Aorta (tissue), 5 donors: Measurements from ENCODE around the gene PLA2G5. TPM values are rescaled to one million over a fixed set of nuclear protein-coding genes. Genes with fewer than 3 reads are reported as not detected.

Source experiments
- ATAC-seq: fragments of 200-7000 bp; cut with Tn5 transposase; one replicate; pipeline ENCODE4 v1.9.1; 2022; ENCODE audit warnings: moderate library complexity; ENCODE audit not compliant: low FRiP score
- DNase-seq, 2 donors: peaks; one replicate each; pipeline ENCODE4 v3.0.0-alpha.2; 2020
- H3K27ac ChIP-seq, 2 donors: one replicate each; pipeline ENCODE4 v1.5.1; 2013; ENCODE audit warnings: low read length in 2 of 2, mild to moderate bottlenecking in 2 of 2, moderate library complexity in 2 of 2, control low read depth in 1 of 2, inconsistent platforms in 1 of 2, low read depth in 1 of 2
- H3K27me3 ChIP-seq, 2 donors: one replicate each; pipeline ENCODE4 v1.6.1; 2013; ENCODE audit warnings: control low read depth in 1 of 2, low read length in 1 of 2, mild to moderate bottlenecking in 1 of 2, moderate library complexity in 1 of 2; ENCODE audit not compliant: insufficient read depth in 2 of 2, control insufficient read depth in 1 of 2
- H3K36me3 ChIP-seq, 2 donors: one replicate each; pipeline ENCODE4 v1.6.1; 2013; ENCODE audit warnings: control low read depth in 1 of 2, low read length in 1 of 2, mild to moderate bottlenecking in 1 of 2; ENCODE audit not compliant: insufficient read depth in 2 of 2, control insufficient read depth in 1 of 2
- H3K4me1 ChIP-seq, 2 donors: one replicate each; pipeline ENCODE4 v1.6.1; 2013; ENCODE audit warnings: low read length in 2 of 2, control low read depth in 1 of 2, mild to moderate bottlenecking in 1 of 2, moderate library complexity in 1 of 2; ENCODE audit not compliant: insufficient read depth in 2 of 2, control insufficient read depth in 1 of 2
- H3K4me3 ChIP-seq, 2 donors: one replicate each; pipeline ENCODE4 v1.5.1; 2013; ENCODE audit warnings: low read length in 2 of 2, control low read depth in 1 of 2, mild to moderate bottlenecking in 1 of 2
- H3K9me3 ChIP-seq: one replicate; pipeline ENCODE4 v1.6.1; 2013; ENCODE audit warnings: mild to moderate bottlenecking, low read length; ENCODE audit not compliant: control insufficient read depth
- WGBS, 2 donors: extraction: QIAGEN DNeasy Blood & Tissue Kit; methylation state at CpG; one replicate each; pipeline ENCODE4 v1.1.7; 2013; 5-methylcytosine and 5-hydroxymethylcytosine counted together
- intact Hi-C, 2 donors: fragments of 100-400 bp; cut with DNase I; formaldehyde crosslinking; loops; one replicate each; pipeline versions ENCODE4 v1.14.2 to v1.15.0; 2022
- polyA plus RNA-seq, 2 donors: library from polyadenylated mRNA; stranded (reverse); fragments of 200-250 nt; gene quantifications; one replicate each; pipeline ENCODE4 v1.2.3, GENCODE V29; 2013
- total RNA-seq, 2 donors: library from RNA; stranded (reverse); fragmentation: NEBNext Ultra II Directional; extraction: Animal tissue kit (Norgen Biotek cat#: 25700); gene quantifications; one replicate each; pipeline ENCODE4 v1.2.1, GENCODE V29; 2021
- donor health status: healthy with polysubstance abuse.
- donor health status: Bipolar disorder and iron deficiency.
- donor health status: DM: no; HTN: no; CAD: no.
- donor health status: DM: no; HTN: no; CAD: no.
- donor health status: DM: yes; HTN: yes; CAD: no.

The PLA2G5 gene
- total and polyA plus RNA-seq, 4 donors, result 4.0 to 13.7 (median 8.5) TPM

DNA sequence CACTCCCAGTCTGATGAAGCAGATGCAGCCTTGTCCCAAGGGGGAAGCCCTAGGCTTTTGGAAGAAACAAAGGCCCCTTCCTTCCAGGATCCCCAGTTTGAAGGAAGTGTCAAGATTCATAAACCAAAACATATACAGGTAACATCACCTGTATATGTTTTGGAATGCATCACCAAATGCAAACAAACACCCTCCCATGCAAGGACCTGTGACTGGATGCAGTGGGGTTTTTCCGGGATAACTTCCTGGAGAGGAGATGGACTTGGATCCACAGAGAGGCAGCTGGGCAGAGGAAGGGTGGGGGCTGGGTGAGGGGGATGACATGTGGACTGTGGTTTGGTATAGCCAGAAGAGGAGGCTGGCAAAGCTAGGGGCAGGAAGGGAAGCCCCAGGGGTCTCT is 67.6 kb downstream of the PLA2G5 start:
- no peaks in the 10 kb centered on the region for H3K9me3 ChIP-seq
- no peak overlapping the region for H3K4me3 ChIP-seq
- no peaks in the 10 kb centered on the region for H3K27me3 ChIP-seq
- no peak overlapping the region for H3K27ac ChIP-seq
- H3K36me3 ChIP-seq, result no peaks in the 10 kb centered on the region
- H3K4me1 ChIP-seq, result no peaks in the 10 kb centered on the region
- DNase-seq (no peak), ATAC-seq (no peak)
- 92 to 96% methylated on average over 1 of the region's 1 CpG for WGBS, 2 donors
- intact Hi-C loops, result no loop called here

DNA sequence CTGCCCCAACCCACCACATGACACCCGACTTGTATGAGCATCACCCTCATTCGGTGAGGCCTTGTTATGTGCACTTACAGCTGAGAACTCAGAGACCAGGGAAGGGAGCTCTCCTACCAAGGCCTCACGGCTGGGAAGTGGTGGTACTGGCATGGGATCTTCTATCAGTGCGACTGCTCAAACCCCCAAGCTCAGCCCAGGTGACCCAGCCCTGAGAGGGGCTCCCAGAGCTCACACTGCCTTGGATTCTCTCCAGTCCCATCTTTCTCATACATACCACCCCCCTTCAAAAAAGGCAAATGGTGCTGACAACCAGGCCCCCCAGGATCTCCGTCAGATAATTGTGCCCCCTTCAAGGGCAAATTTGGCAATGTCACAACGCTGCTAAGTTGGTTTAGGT is 68.4 kb downstream of the PLA2G5 start:
- H3K27ac ChIP-seq, result no peak overlapping the region
- DNase-seq, result no peak
- no peaks in the 10 kb centered on the region for H3K4me1 ChIP-seq
- H3K9me3 ChIP-seq, result no peaks in the 10 kb centered on the region
- H3K27me3 ChIP-seq, result no peaks in the 10 kb centered on the region
- ATAC-seq, result no peak
- WGBS, 2 donors, result 90 to 93% methylated on average over 6 of the region's 6 CpGs
- H3K4me3 ChIP-seq, result no peak overlapping the region
- intact Hi-C loops, result no loop called here
- H3K36me3 ChIP-seq, result no peaks in the 10 kb centered on the region

DNA sequence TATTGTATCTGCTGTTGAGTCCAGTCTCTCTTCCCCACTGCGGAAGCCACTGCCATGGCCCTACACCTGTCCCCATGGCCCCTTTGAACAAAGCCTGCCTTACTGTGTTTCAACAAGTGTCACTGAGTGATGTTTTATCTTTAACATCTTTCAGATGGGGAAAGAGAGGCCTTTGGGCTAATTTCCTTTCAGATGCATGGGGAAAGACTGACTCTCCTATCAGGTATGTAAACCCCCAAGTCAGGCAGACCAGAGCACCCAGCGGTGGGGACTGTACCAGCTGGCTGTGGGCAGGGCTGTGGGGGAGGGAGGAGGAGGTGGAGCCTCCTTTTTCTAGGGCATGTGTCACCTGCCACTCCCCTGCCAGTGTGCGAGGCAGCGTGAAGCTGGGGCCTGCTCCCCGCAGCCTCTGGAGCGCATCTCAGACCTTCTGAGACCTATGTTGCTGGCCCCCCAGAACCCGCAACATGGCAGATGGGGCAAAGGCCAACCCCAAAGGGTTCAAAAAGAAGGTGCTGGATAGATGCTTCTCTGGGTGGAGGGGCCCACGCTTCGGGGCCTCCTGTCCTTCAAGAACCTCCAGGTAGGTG is 69.1 kb downstream of the PLA2G5 start, which contains the start of gene PLA2G2F:
TSS of gene PLA2G2F (plus strand) at position 363 of the 590 bp plus-strand sequence. CDS start at position 468, 105 bp downstream.
- ATAC-seq, result no peak
- Histone ChIP-seq H3K4me3 (no peak within 1 kb of the TSS), H3K9me3 (no peaks in the 10 kb centered on the region), H3K4me1 (no peaks in the 10 kb centered on the region), H3K27me3 (no peaks in the 10 kb centered on the region), H3K36me3 (no peaks in the 10 kb centered on the region), H3K27ac (no peak within 1 kb of the TSS)
- no peak for DNase-seq
- WGBS, 2 donors, result 93 to 95% methylated on average over 9 of the region's 9 CpGs
- intact Hi-C loops, result no loop called here

DNA sequence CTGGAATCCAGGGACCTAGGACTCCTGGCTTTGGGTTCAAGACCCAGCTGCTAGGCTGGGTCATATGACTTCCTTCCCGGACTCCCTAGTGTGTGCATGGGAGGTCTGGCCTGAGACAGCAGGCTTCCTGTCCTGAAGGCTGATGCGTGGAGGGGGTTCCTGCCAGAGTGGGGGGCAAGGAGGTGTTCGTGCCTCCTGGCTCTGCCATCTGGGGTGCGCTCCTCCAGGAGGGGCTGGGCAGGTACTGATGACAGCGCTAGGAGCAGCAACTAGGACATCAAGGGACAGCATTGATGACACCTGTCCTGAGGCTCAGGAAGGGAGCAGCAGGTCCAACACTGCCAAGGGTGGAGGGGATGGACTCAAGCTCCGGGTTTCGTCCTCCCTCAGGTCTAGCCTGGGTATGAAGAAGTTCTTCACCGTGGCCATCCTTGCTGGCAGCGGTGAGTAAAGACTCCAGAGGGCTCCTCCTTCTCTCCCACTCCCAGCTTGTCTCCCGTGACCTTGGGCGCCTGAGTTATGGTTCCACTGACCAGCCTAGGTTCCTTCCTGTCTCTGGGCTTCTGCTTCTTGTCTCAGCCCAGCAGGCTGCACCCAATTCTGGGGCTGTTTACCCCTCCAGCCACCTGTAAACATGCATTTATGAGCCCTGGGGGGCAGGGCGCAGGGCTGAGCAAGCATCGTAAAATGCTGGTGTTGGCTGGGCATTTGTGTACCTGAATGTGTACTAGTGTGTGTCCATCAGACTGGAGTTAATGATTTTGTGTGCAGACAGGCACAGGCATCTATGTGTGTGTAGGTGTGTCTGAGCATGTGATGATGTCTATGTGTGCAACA is 70.0 kb downstream of the PLA2G5 start:
- Histone ChIP-seq H3K4me1 (no peaks in the 10 kb centered on the region), H3K27me3 (no peaks in the 10 kb centered on the region), H3K4me3 (no peak overlapping the region), H3K27ac (no peak overlapping the region), H3K9me3 (no peaks in the 10 kb centered on the region), H3K36me3 (no peaks in the 10 kb centered on the region)
- no peak for ATAC-seq
- no peak for DNase-seq
- 90 to 91% methylated on average over 13 of the region's 13 CpGs for WGBS, 2 donors
- intact Hi-C loops, result no loop called here

DNA sequence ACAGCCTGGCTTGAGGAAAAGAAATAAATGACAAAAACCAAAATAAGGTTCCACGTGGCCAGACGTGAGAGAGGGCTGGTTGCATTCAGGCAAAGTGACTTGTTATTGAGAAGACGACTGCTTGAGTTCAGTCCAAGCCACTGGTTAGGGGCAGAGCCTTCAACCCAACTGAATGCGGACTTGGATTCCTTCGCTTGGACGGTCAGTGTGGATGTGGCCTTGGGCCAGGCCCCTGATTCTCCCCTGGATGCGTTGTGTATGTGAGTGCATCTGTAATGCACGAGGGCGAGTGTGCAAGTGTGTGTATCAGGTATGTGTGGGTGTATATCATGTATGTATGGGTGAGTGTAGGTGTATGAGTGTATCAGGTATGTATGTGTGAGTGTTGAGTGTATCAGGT is 71.0 kb downstream of the PLA2G5 start:
- no peak overlapping the region for H3K27ac ChIP-seq
- no peaks in the 10 kb centered on the region for H3K9me3 ChIP-seq
- WGBS, 2 donors, result 62 to 71% methylated on average over 9 of the region's 9 CpGs
- intact Hi-C loops, result no loop called here
- DNase-seq, result no peak
- H3K27me3 ChIP-seq, result no peaks in the 10 kb centered on the region
- no peaks in the 10 kb centered on the region for H3K4me1 ChIP-seq
- no peak for ATAC-seq
- no peak overlapping the region for H3K4me3 ChIP-seq
- H3K36me3 ChIP-seq, result no peaks in the 10 kb centered on the region

DNA sequence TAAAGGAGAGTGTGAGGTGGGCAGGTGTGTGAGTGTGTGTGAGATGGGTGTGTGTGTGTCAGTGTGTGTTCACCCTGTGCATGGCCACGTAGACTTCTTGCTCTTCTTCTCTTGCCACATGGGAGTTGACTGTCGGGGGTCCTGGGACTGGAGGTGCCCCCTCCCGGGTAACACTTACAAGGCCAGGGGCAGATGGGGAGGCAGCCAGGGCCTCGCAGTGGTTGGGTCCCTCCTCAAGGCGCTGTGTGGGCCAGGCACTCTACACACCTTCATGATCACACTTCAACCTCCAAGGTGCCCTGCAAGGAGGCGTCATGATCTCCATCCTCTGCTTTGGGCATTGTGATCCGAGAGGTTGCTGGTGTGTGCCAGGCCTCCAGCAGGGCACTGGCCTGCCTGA is 71.5 kb downstream of the PLA2G5 start:
- intact Hi-C loops, result no loop called here
- H3K27ac ChIP-seq, result no peak overlapping the region
- ATAC-seq (no peak), DNase-seq (no peak)
- H3K4me3 ChIP-seq, result no peak overlapping the region
- H3K27me3 ChIP-seq, result no peaks in the 10 kb centered on the region
- H3K36me3 ChIP-seq, result no peaks in the 10 kb centered on the region
- H3K9me3 ChIP-seq, result no peaks in the 10 kb centered on the region
- WGBS, 2 donors, result 93 to 95% methylated on average over 7 of the region's 7 CpGs
- no peaks in the 10 kb centered on the region for H3K4me1 ChIP-seq

Other genes with a start within 250 kb of the PLA2G5 start
- 10 to 100 TPM; 11.5 to 19.5 TPM for gene OTUD3, start 187.8 kb upstream of the PLA2G5 start, total RNA-seq
- gene OTUD3, start 187.8 kb upstream of the PLA2G5 start, polyA plus RNA-seq, result 1 to 10 TPM; 1.3 to 5.0 TPM
- gene PLA2G2E, start 146.6 kb upstream of the PLA2G5 start, total RNA-seq, result not detected
- not detected for gene PLA2G2E, start 146.6 kb upstream of the PLA2G5 start, polyA plus RNA-seq
- gene PLA2G2A, start 90.6 kb upstream of the PLA2G5 start, total RNA-seq, result 1,000 to 10,000 TPM in 1 of 2 donors, 100 to 1,000 TPM in 1; 901 to 2,513 TPM
- gene PLA2G2A, start 90.6 kb upstream of the PLA2G5 start, polyA plus RNA-seq, result 10 to 100 TPM; 11.2 to 26.9 TPM
- gene PLA2G2D, start 49.3 kb downstream of the PLA2G5 start, total RNA-seq, result under 1 TPM in 1 of 2 donors, not detected in 1; 0.33 TPM
- not detected for gene PLA2G2D, start 49.3 kb downstream of the PLA2G5 start, polyA plus RNA-seq
- not detected for gene PLA2G2F, start 69.1 kb downstream of the PLA2G5 start, total RNA-seq
- under 1 TPM; 0.03 to 0.13 TPM for gene PLA2G2F, start 69.1 kb downstream of the PLA2G5 start, polyA plus RNA-seq
- under 1 TPM; 0.23 to 0.33 TPM for gene UBXN10, start 115.9 kb downstream of the PLA2G5 start, total RNA-seq
- under 1 TPM; 0.18 to 0.25 TPM for gene UBXN10, start 115.9 kb downstream of the PLA2G5 start, polyA plus RNA-seq
- gene PLA2G2C, start 116.3 kb downstream of the PLA2G5 start, total RNA-seq, result under 1 TPM in 1 of 2 donors, not detected in 1; 0.81 TPM
- gene PLA2G2C, start 116.3 kb downstream of the PLA2G5 start, polyA plus RNA-seq, result not detected
- not detected for gene VWA5B1, start 220.7 kb downstream of the PLA2G5 start, total RNA-seq
- not detected for gene VWA5B1, start 220.7 kb downstream of the PLA2G5 start, polyA plus RNA-seq